Measurements from ENCODE around the gene CGGBP1.

- TF ChIP-seq CTCF (IDR thresholded peaks at IDR 0.05; ENCODE audit: low read length) (no peak), EZH2phosphoT487 (IDR thresholded peaks at IDR 0.05; ENCODE audit: low read length) (no peak), EZH2 (optimal IDR thresholded peaks at IDR 0.05; ENCODE audit: low read depth, low read length) (no peak)
Observed at GRCh38 chr3:88033079-88033478, 25.7 kb downstream of the CGGBP1 start.

Measured in MM.1S (cell line).